PFSK-1 (cell line): Measurements from ENCODE around the gene ST6GALNAC3.

Source experiments
- FOXP2 ChIP-seq: optimal IDR thresholded peaks from 2 replicates; pipeline ENCODE3; 2011; ENCODE audit warnings: borderline replicate concordance, control low read depth, inconsistent platforms; ENCODE audit not compliant: insufficient read depth; ENCODE audit errors: extremely low read length, extremely low read depth
- POLR2AphosphoS5 ChIP-seq: IDR thresholded peaks from 2 replicates; pipeline ENCODE4 v1.6.1; 2012; ENCODE audit warnings: low read depth, mild to moderate bottlenecking, control low read depth, low read length, moderate library complexity
- SIN3A ChIP-seq: IDR thresholded peaks from 2 replicates; pipeline ENCODE4 v1.6.1; 2012; ENCODE audit warnings: mild to moderate bottlenecking, low read length, moderate library complexity, borderline replicate concordance; ENCODE audit not compliant: insufficient read depth
- TAF1 ChIP-seq: IDR thresholded peaks from 2 replicates; pipeline ENCODE4 v1.6.1; 2012; ENCODE audit warnings: low read length, control low read depth, borderline replicate concordance; ENCODE audit not compliant: insufficient read depth
- TF ChIP-seq, protein P1 (sequence below), 2 experiments: IDR thresholded peaks; 2 replicates each; pipeline versions ENCODE4 v1.6.1 to v1.8.0; 2011 to 2012; ENCODE audit warnings: low read depth in 2 of 2, low read length in 2 of 2, control low read depth in 1 of 2, inconsistent platforms in 1 of 2, mild to moderate bottlenecking in 1 of 2, moderate library complexity in 1 of 2; ENCODE audit not compliant: insufficient read depth in 1 of 2

Gene ST6GALNAC3

GRCh38 chr1:76224752-76225151 is 150.2 kb downstream of the ST6GALNAC3 start:
- TF ChIP-seq TAF1 (no peak), POLR2AphosphoS5 (no peak), SIN3A (no peak), FOXP2 (no peak)
- TF ChIP-seq, protein P1, sequence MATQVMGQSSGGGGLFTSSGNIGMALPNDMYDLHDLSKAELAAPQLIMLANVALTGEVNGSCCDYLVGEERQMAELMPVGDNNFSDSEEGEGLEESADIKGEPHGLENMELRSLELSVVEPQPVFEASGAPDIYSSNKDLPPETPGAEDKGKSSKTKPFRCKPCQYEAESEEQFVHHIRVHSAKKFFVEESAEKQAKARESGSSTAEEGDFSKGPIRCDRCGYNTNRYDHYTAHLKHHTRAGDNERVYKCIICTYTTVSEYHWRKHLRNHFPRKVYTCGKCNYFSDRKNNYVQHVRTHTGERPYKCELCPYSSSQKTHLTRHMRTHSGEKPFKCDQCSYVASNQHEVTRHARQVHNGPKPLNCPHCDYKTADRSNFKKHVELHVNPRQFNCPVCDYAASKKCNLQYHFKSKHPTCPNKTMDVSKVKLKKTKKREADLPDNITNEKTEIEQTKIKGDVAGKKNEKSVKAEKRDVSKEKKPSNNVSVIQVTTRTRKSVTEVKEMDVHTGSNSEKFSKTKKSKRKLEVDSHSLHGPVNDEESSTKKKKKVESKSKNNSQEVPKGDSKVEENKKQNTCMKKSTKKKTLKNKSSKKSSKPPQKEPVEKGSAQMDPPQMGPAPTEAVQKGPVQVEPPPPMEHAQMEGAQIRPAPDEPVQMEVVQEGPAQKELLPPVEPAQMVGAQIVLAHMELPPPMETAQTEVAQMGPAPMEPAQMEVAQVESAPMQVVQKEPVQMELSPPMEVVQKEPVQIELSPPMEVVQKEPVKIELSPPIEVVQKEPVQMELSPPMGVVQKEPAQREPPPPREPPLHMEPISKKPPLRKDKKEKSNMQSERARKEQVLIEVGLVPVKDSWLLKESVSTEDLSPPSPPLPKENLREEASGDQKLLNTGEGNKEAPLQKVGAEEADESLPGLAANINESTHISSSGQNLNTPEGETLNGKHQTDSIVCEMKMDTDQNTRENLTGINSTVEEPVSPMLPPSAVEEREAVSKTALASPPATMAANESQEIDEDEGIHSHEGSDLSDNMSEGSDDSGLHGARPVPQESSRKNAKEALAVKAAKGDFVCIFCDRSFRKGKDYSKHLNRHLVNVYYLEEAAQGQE (IDR thresholded peaks at IDR 0.05; ENCODE audit: insufficient read depth in 1 of 2, low read depth in 2 of 2, low read length in 2 of 2) = no peak

GRCh38 chr1:76225526-76225925 is 151.0 kb downstream of the ST6GALNAC3 start:
- TF ChIP-seq, protein P1 (IDR thresholded peaks at IDR 0.05; ENCODE audit: insufficient read depth in 1 of 2, low read depth in 2 of 2, low read length in 2 of 2) = no peak
- no peak for TF ChIP-seq POLR2AphosphoS5
- TF ChIP-seq FOXP2 = no peak
- TF ChIP-seq SIN3A = no peak
- no peak for TF ChIP-seq TAF1

GRCh38 chr1:76227621-76228020 is 153.1 kb downstream of the ST6GALNAC3 start:
- TF ChIP-seq, protein P1 (IDR thresholded peaks at IDR 0.05; ENCODE audit: insufficient read depth in 1 of 2, low read depth in 2 of 2, low read length in 2 of 2) = no peak
- TF ChIP-seq TAF1 (no peak), SIN3A (no peak), POLR2AphosphoS5 (no peak), FOXP2 (no peak)

DNA sequence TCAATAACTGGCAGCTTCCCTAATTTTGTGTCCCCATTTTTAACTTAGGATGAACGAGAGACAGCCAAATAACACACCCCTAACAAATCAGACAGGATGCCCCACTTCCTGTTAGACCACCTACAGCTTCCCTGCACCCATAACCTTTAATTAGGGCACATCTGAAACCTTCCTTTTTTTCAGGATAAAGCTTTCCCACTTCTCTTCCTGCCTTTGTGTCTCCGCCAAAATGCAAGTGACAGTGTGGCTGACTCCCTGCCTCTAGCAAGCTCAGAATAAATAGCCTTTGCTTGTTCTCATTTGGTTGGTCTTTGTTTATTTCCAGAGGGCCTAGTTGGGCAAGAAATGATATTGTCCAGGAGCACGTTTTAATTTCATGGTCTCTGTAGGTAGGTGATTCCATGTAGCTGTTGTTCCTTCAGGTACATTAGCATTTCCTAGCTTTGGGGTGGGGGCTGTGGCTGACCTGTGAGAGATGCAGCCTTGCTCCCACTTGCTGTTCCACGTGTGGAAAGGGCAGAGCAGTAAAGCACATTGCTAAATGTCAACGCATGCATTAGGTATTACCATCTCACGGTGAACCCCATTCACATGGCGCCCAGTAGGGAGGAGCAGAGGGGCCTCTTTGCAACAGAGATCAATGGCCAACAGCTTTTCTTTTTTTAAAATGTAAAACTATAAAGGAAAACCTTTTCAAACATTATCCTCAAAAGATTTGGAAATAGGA is 154.9 kb downstream of the ST6GALNAC3 start:
- TF ChIP-seq SIN3A = no peak

GRCh38 chr1:76230842-76231281 is 156.3 kb downstream of the ST6GALNAC3 start:
- no peak for TF ChIP-seq TAF1
- TF ChIP-seq, protein P1 (IDR thresholded peaks at IDR 0.05; ENCODE audit: insufficient read depth in 1 of 2, low read depth in 2 of 2, low read length in 2 of 2) = no peak
- TF ChIP-seq FOXP2 = no peak
- no peak for TF ChIP-seq SIN3A
- no peak for TF ChIP-seq POLR2AphosphoS5
